Pancreas (tissue), 10 donors: ENCODE data around the gene PRKCQ. TPM values are rescaled to one million over a fixed set of nuclear protein-coding genes. Genes with fewer than 3 reads are reported as not detected.

Experiments used
- ATAC-seq, 4 donors: fragments of 200-7000 bp; cut with Tn5 transposase; one replicate each; pipeline versions ENCODE4 v1.8.0 to v1.9.1; 2020; ENCODE audit warnings: mild to moderate bottlenecking in 4 of 4, moderate library complexity in 4 of 4
- DNase-seq, 6 donors: peaks; one replicate each; pipeline ENCODE4 v3.0.0-alpha.2; 2020
- FAIRE-seq: peaks from 2 replicates; lab custom pipeline; 2012; peaks lifted over from hg19 to GRCh38; lab: Jason Lieb, UNC
- H3K27ac ChIP-seq, 4 donors: fragments of 200-600 bp; sonication (generic); 1 replicate in 3 of 4; 2 replicates in 1 of 4; pipeline versions ENCODE4 v1.5.0 to v1.8.0; 2020
- H3K27me3 ChIP-seq, 4 donors: fragments of 200-600 bp; one replicate each; pipeline ENCODE4 v1.8.0; 2021
- H3K36me3 ChIP-seq, 3 donors: fragments of 200-600 bp; sonication (generic) in 1 of 3; one replicate each; pipeline versions ENCODE4 v1.5.0 to v1.8.0; 2020 to 2021
- H3K4me1 ChIP-seq, 3 donors: fragments of 200-600 bp; one replicate each; pipeline ENCODE4 v1.8.0; 2021
- H3K4me3 ChIP-seq, 4 donors: fragments of 200-600 bp; sonication (generic) in 2 of 4; one replicate each; pipeline versions ENCODE4 v1.5.0 to v1.8.0; 2020 to 2021
- H3K9me3 ChIP-seq, 4 donors: fragments of 200-600 bp; one replicate each; pipeline ENCODE4 v1.8.0; 2021
- CTCF ChIP-seq, 4 donors: fragments of 200-600 bp; sonication (generic) in 3 of 4; IDR thresholded peaks; one replicate each; pipeline versions ENCODE4 v1.5.0 to v1.8.0; 2021; ENCODE audit warnings: antibody characterized with exemption in 4 of 4
- WGBS, 2 donors: extraction: QIAGEN DNeasy Blood & Tissue Kit; methylation state at CpG; one replicate each; pipeline ENCODE4 v1.1.7; 2013; 5-methylcytosine and 5-hydroxymethylcytosine counted together
- intact Hi-C, 3 donors: fragments of 100-400 bp; cut with DNase I; formaldehyde crosslinking; loops; one replicate each; pipeline versions ENCODE4 v1.11.1 to v1.14.2; 2022
- polyA plus RNA-seq, 2 donors: library from polyadenylated mRNA; stranded (reverse); fragments of 200-250 nt; gene quantifications; one replicate each; pipeline ENCODE4 v1.2.3, GENCODE V29; 2013
- total RNA-seq, 6 donors: library from RNA; stranded (reverse); fragmentation: NEBNext Ultra II Directional in 4 of 6; extraction: Animal tissue kit (Norgen Biotek cat#: 25700) in 4 of 6; gene quantifications; one replicate each; pipeline versions ENCODE4 v1.2.1 to v1.2.4, GENCODE V29; 2021 to 2023
- donor health status: healthy with polysubstance abuse.
- donor health status: DM: no; HTN: no; CAD: no; lungs with moderate emphysema.
- donor health status: DM: no; HTN: no; CAD: no.
- donor health status: control.
- donor health status: control.
- donor health status: Bipolar disorder and iron deficiency.
- donor health status: DM: yes; HTN: yes; CAD: no.
- donor health status: DM: no; HTN: no; CAD: no.
- donor health status: DM: no; HTN: no; CAD: no.
- donor health status: DM: yes; HTN: yes; CAD: no.

The PRKCQ gene
- total and polyA plus RNA-seq, 8 donors, result 1.4 to 5.2 (median 3.4) TPM

DNA sequence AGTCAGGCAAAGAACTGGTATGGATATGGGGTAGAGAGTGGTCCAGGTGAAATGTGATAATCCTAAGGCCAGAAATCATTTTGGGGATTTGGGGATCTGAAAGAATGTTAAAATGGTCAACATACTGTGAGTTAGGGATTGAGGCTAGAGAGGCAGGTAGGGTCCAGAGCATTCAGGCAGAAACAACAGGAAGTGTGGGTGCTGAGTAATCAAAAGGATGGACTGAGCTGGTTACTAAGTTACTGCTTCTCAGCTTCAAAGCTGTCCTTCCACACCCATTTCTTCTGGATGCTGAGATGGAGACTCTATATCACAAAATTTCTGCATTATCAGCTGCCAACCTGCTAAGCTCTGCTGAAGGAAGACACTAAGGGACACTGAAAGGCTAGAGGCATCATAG is 30.6 kb upstream of the PRKCQ start:
- ATAC-seq (peak in 1 of 4 donors; percentile 46), DNase-seq (no peak), FAIRE-seq (no peak)
- Histone ChIP-seq H3K27ac (no peak overlapping the region), H3K4me3 (no peak overlapping the region), H3K4me1 (no peaks in the 10 kb centered on the region), H3K27me3 (no peaks in the 10 kb centered on the region), H3K36me3 (no peaks in the 10 kb centered on the region), H3K9me3 (no peaks in the 10 kb centered on the region)
- intact Hi-C loops, result no loop called here
- no peak for TF ChIP-seq CTCF (IDR thresholded peaks at IDR 0.05)

- intact Hi-C loops, result no loop called here
- H3K36me3 ChIP-seq, result no peaks in the 10 kb centered on the region
Observed at GRCh38 chr10:6609625-6610024, 29.5 kb upstream of the PRKCQ start.

GRCh38 chr10:6607778-6608177 is 27.7 kb upstream of the PRKCQ start:
- 62 to 67% methylated on average over 2 of the region's 2 CpGs for WGBS, 2 donors
- no peaks in the 10 kb centered on the region for H3K4me1 ChIP-seq
- no peak for TF ChIP-seq CTCF (IDR thresholded peaks at IDR 0.05)
- no peaks in the 10 kb centered on the region for H3K27me3 ChIP-seq
- intact Hi-C loops, result no loop called here
- H3K27ac ChIP-seq, result no peak overlapping the region
- no peaks in the 10 kb centered on the region for H3K9me3 ChIP-seq
- no peak for FAIRE-seq
- no peaks in the 10 kb centered on the region for H3K36me3 ChIP-seq
- H3K4me3 ChIP-seq, result no peak overlapping the region
- no peak for ATAC-seq
- DNase-seq, result no peak

More at GRCh38 chr10:6609625-6610024, 29.5 kb upstream of the PRKCQ start:
- no peak for TF ChIP-seq CTCF (IDR thresholded peaks at IDR 0.05)
- H3K4me3 ChIP-seq, result no peak overlapping the region
- FAIRE-seq (no peak), DNase-seq (no peak), ATAC-seq (no peak)
- H3K9me3 ChIP-seq, result no peaks in the 10 kb centered on the region
- no peaks in the 10 kb centered on the region for H3K27me3 ChIP-seq
- no peaks in the 10 kb centered on the region for H3K4me1 ChIP-seq
- H3K27ac ChIP-seq, result no peak overlapping the region

- Histone ChIP-seq H3K27ac (no peak overlapping the region), H3K9me3 (no peaks in the 10 kb centered on the region), H3K36me3 (no peaks in the 10 kb centered on the region), H3K27me3 (no peaks in the 10 kb centered on the region), H3K4me1 (no peaks in the 10 kb centered on the region), H3K4me3 (no peak overlapping the region)
- no peak for TF ChIP-seq CTCF (IDR thresholded peaks at IDR 0.05)
- WGBS, 2 donors, result 80 to 82% methylated on average over 3 of the region's 3 CpGs
- FAIRE-seq (no peak), ATAC-seq (no peak), DNase-seq (no peak)
- intact Hi-C loops, result no loop called here
Observed at GRCh38 chr10:6607182-6607581, 27.1 kb upstream of the PRKCQ start.

DNA sequence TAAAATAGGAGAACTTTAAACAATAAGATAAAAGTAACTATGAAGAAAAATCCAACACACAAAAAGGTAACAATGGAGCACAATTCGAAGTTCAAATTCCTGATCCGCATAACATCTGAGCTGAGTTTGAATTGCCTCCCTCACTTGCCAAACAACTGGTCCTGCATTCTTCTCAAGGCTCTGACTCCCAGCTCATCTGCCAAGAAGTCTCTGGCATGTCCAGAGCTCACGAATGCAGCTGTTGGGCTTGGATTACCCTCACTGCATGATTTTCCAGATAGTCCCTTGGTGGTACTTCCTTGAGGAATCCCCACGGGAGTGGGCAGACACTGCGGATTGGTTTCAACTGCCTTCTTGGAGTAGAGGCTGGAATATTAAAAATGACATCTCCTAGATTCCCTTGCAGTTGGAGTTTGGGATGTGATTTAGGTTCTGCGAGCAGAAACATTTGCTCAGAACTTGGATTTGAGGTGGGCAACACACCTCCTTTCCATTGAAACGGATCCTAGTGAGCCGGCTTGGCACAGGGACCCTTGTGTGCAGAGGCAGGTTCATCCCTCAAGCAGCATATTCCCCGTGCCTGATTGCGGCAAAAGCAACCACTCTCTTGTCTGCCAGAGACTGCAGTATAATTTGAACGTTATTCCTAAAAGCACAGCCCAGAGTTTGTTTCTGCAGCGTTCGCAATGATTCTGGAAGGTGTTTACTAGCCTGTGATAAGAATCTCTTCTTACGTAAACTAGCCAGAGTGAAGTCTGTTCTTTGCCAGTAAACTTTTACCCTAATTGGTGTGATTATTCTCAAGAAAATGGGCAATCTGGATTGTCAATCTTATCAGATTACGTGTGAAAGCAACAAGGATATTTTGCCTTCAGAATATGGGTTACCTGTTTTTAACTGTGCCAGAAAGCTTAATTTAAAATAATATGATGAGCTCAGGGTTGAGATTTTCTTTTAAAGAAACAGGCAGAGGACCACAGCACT is 23.4 kb upstream of the PRKCQ start:
- TF ChIP-seq CTCF (IDR thresholded peaks at IDR 0.05), result no peak
- intact Hi-C loops, result no loop called here
- Histone ChIP-seq H3K4me1 (no peaks in the 10 kb centered on the region), H3K4me3 (no peak overlapping the region), H3K27me3 (no peaks in the 10 kb centered on the region), H3K27ac (no peak overlapping the region), H3K9me3 (no peaks in the 10 kb centered on the region), H3K36me3 (no peaks in the 10 kb centered on the region)
- DNase-seq (no peak), ATAC-seq (no peak), FAIRE-seq (no peak)
- 62 to 66% methylated on average over 15 of the region's 15 CpGs for WGBS, 2 donors
